Measurements from ENCODE around the gene TREH.

DNA sequence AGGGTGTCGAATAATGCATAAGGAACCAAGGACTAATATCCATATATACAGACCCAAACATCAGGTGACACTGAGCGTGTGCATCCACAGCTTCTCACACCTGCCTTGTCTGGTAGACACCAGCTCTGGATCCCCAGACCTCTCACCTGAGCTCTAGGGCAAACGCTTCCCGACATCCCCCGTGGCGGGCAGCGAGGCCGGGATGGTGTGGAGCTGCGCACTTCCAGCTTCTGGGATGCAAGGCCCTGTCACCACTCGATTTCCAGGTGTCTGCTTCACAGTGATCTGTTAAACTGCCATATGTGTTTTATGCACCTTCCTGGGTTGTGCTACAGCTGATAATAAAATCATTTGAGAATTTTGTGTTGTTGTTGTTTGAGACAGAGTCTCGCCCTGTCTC is 15.3 kb upstream of the TREH start:
- TF ChIP-seq, protein P1, sequence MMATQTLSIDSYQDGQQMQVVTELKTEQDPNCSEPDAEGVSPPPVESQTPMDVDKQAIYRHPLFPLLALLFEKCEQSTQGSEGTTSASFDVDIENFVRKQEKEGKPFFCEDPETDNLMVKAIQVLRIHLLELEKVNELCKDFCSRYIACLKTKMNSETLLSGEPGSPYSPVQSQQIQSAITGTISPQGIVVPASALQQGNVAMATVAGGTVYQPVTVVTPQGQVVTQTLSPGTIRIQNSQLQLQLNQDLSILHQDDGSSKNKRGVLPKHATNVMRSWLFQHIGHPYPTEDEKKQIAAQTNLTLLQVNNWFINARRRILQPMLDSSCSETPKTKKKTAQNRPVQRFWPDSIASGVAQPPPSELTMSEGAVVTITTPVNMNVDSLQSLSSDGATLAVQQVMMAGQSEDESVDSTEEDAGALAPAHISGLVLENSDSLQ (IDR thresholded peaks at IDR 0.05): no peak
- no peak for TF ChIP-seq FOXM1 (IDR thresholded peaks at IDR 0.05; ENCODE audit: borderline replicate concordance)
- TF ChIP-seq FOXK2 (IDR thresholded peaks at IDR 0.05): no peak
- no peak for TF ChIP-seq SUZ12 (IDR thresholded peaks at IDR 0.05)
- TF ChIP-seq ZNF384 (IDR thresholded peaks at IDR 0.05): no peak
- TF ChIP-seq TARDBP (IDR thresholded peaks at IDR 0.05): no peak
- no peak for TF ChIP-seq L3MBTL2 (conservative IDR thresholded peaks at IDR 0.05)
- no peak for TF ChIP-seq SP1 (IDR thresholded peaks at IDR 0.05)
- no peak for TF ChIP-seq LEF1 (IDR thresholded peaks at IDR 0.05; ENCODE audit: borderline replicate concordance)
- no peak for TF ChIP-seq BHLHE40 (IDR thresholded peaks at IDR 0.05; ENCODE audit: borderline replicate concordance)
- TF ChIP-seq ELF4 (IDR thresholded peaks at IDR 0.05): no peak
- no peak for TF ChIP-seq CTBP1 (IDR thresholded peaks at IDR 0.05; ENCODE audit: borderline replicate concordance)

All from HEK293T (cell line).